Measurements from ENCODE around the gene OGDH.

The OGDH gene

GRCh38 chr7:44634839-44635591 is 28.6 kb downstream of the OGDH start (continued):
- no peak for TF ChIP-seq ZNF8 (CRISPR knock-in tag; IDR thresholded peaks at IDR 0.05)
- TF ChIP-seq BACH2 (CRISPR knock-in tag; IDR thresholded peaks at IDR 0.05; ENCODE audit: borderline replicate concordance) = no peak
- no peak for TF ChIP-seq CSRNP3 (CRISPR knock-in tag; IDR thresholded peaks at IDR 0.05)
- no peak for TF ChIP-seq CSDC2 (CRISPR knock-in tag; IDR thresholded peaks at IDR 0.05)
- no peak for TF ChIP-seq ZFP30 (CRISPR knock-in tag; IDR thresholded peaks at IDR 0.05)
- TF ChIP-seq ARNTL (CRISPR knock-in tag; IDR thresholded peaks at IDR 0.05; ENCODE audit: borderline replicate concordance, low read depth) = no peak

GRCh38 chr7:44636041-44636584 is 29.7 kb downstream of the OGDH start:
- ATAC-seq = no peak

GRCh38 chr7:44636926-44637325 is 30.5 kb downstream of the OGDH start:
- ATAC-seq = no peak
- no peak for TF ChIP-seq TOX (CRISPR knock-in tag; IDR thresholded peaks at IDR 0.05; ENCODE audit: borderline replicate concordance)
- no peak for TF ChIP-seq GLIS3 (CRISPR knock-in tag; IDR thresholded peaks at IDR 0.05)
- no peak for TF ChIP-seq ZC3H10 (CRISPR knock-in tag; IDR thresholded peaks at IDR 0.05)
- TF ChIP-seq, protein P1, sequence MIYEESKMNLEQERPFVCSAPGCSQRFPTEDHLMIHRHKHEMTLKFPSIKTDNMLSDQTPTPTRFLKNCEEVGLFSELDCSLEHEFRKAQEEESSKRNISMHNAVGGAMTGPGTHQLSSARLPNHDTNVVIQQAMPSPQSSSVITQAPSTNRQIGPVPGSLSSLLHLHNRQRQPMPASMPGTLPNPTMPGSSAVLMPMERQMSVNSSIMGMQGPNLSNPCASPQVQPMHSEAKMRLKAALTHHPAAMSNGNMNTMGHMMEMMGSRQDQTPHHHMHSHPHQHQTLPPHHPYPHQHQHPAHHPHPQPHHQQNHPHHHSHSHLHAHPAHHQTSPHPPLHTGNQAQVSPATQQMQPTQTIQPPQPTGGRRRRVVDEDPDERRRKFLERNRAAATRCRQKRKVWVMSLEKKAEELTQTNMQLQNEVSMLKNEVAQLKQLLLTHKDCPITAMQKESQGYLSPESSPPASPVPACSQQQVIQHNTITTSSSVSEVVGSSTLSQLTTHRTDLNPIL (CRISPR knock-in tag; IDR thresholded peaks at IDR 0.05; ENCODE audit: low read depth) = no peak
- TF ChIP-seq ISL1 (CRISPR knock-in tag; IDR thresholded peaks at IDR 0.05) = no peak
- TF ChIP-seq OSR1 (CRISPR knock-in tag; IDR thresholded peaks at IDR 0.05) = no peak
- no peak for TF ChIP-seq CSRNP3 (CRISPR knock-in tag; IDR thresholded peaks at IDR 0.05)
- no peak for TF ChIP-seq TCF4 (CRISPR knock-in tag; IDR thresholded peaks at IDR 0.05; ENCODE audit: borderline replicate concordance)
- TF ChIP-seq PPARA (CRISPR knock-in tag; IDR thresholded peaks at IDR 0.05; ENCODE audit: borderline replicate concordance) = no peak
- TF ChIP-seq RARB (CRISPR knock-in tag; IDR thresholded peaks at IDR 0.05) = no peak
- TF ChIP-seq POU6F1 (CRISPR knock-in tag; IDR thresholded peaks at IDR 0.05; ENCODE audit: borderline replicate concordance, low read depth) = no peak
- TF ChIP-seq ARNTL (CRISPR knock-in tag; IDR thresholded peaks at IDR 0.05; ENCODE audit: borderline replicate concordance, low read depth) = no peak
- TF ChIP-seq ZNF8 (CRISPR knock-in tag; IDR thresholded peaks at IDR 0.05) = no peak
- TF ChIP-seq ZNF565 (CRISPR knock-in tag; conservative IDR thresholded peaks at IDR 0.05; ENCODE audit: low read depth) = no peak
- no peak for TF ChIP-seq SNAI2 (CRISPR knock-in tag; IDR thresholded peaks at IDR 0.05)
- TF ChIP-seq ZFP3 (CRISPR knock-in tag; IDR thresholded peaks at IDR 0.05) = no peak

More at GRCh38 chr7:44636041-44636584, 29.7 kb downstream of the OGDH start:
- TF ChIP-seq TCF4 (CRISPR knock-in tag; IDR thresholded peaks at IDR 0.05; ENCODE audit: borderline replicate concordance) = no peak
- no peak for TF ChIP-seq GLIS3 (CRISPR knock-in tag; IDR thresholded peaks at IDR 0.05)
- TF ChIP-seq ARNTL (CRISPR knock-in tag; IDR thresholded peaks at IDR 0.05; ENCODE audit: borderline replicate concordance, low read depth) = no peak
- TF ChIP-seq ZFP3 (CRISPR knock-in tag; IDR thresholded peaks at IDR 0.05) = no peak
- TF ChIP-seq, protein P1 (CRISPR knock-in tag; IDR thresholded peaks at IDR 0.05; ENCODE audit: low read depth) = no peak
- no peak for TF ChIP-seq OSR1 (CRISPR knock-in tag; IDR thresholded peaks at IDR 0.05)
